NCI-H82 treated with DMSO at 0.1 percent for 48 hours (cell line): Measurements from ENCODE around the gene MAGI2.

ENCODE experiments used
- DNase-seq: peaks from one replicate; lab custom pipeline; 2025; ENCODE audit not compliant: unreplicated experiment; lab: John Stamatoyannopoulos, UW

Gene MAGI2

GRCh38 chr7:77985974-77986339 is 1467.5 kb downstream of the MAGI2 start:
- DNase-seq, result no peak

- DNase-seq, result no peak
Observed at GRCh38 chr7:77985232-77985973, 1468.1 kb downstream of the MAGI2 start.

GRCh38 chr7:77983973-77984372 is 1469.5 kb downstream of the MAGI2 start:
- no peak for DNase-seq

GRCh38 chr7:77982926-77983550 is 1470.4 kb downstream of the MAGI2 start:
- no peak for DNase-seq

GRCh38 chr7:77980087-77980713 is 1473.3 kb downstream of the MAGI2 start:
- DNase-seq, result no peak

GRCh38 chr7:77979219-77979618 is 1474.2 kb downstream of the MAGI2 start:
- no peak for DNase-seq

- DNase-seq, result no peak
Observed at GRCh38 chr7:77975672-77976480, 1477.6 kb downstream of the MAGI2 start.

- DNase-seq, result no peak
Observed at GRCh38 chr7:77971726-77972125, 1481.7 kb downstream of the MAGI2 start.

GRCh38 chr7:77967429-77967828 is 1486.0 kb downstream of the MAGI2 start:
- no peak for DNase-seq
